Erythroblast (primary cell): Measurements from ENCODE around the gene ZNF547.
A peak's percentile ranks its signal among the peaks of the same experiment; 100 is the strongest.

Experiments used
- GATA1 ChIP-seq: IDR thresholded peaks from 2 replicates; pipeline ENCODE4 v1.6.1; 2011; ENCODE audit warnings: low read depth, mild to moderate bottlenecking, control low read depth, low read length, moderate library complexity
- POLR2A ChIP-seq: IDR thresholded peaks from 2 replicates; pipeline ENCODE4 v1.6.1; 2011; ENCODE audit warnings: mild to moderate bottlenecking, low read length

GRCh38 chr19:57350877-57351805 lies 12.2 kb upstream of the ZNF547 start, which contains the start of gene ZNF304:
- TF ChIP-seq POLR2A, result peak; percentile 73
- TF ChIP-seq GATA1, result no peak
